NK-92 treated with Interleukin-12 subunit alpha and Interleukin-12 subunit beta, amount 100 ng/mL, for 24 hours (cell line): ENCODE measurements around the gene CADM1.

ENCODE experiments used
- DNase-seq: peaks from one replicate; lab custom pipeline; 2025; lab: John Stamatoyannopoulos, UW

The CADM1 gene

GRCh38 chr11:115279813-115280761, 224.1 kb downstream of the CADM1 start:
- DNase-seq = no peak

GRCh38 chr11:115276799-115277198, 227.4 kb downstream of the CADM1 start:
- DNase-seq = no peak

- DNase-seq = no peak
Observed at GRCh38 chr11:115276191-115276590, 228.0 kb downstream of the CADM1 start.

- no peak for DNase-seq
Observed at GRCh38 chr11:115275045-115275444, 229.2 kb downstream of the CADM1 start.

- DNase-seq = no peak
Observed at GRCh38 chr11:115272925-115273324, 231.3 kb downstream of the CADM1 start.

- DNase-seq = no peak
Observed at GRCh38 chr11:115271643-115272042, 232.6 kb downstream of the CADM1 start.

- no peak for DNase-seq
Observed at GRCh38 chr11:115269191-115269950, 234.8 kb downstream of the CADM1 start.

GRCh38 chr11:115267871-115268270, 236.3 kb downstream of the CADM1 start:
- peak; percentile 50 for DNase-seq

- DNase-seq = no peak
Observed at GRCh38 chr11:115267238-115267781, 236.9 kb downstream of the CADM1 start.

GRCh38 chr11:115266066-115266639, 238.1 kb downstream of the CADM1 start:
- DNase-seq = no peak

- no peak for DNase-seq
Observed at GRCh38 chr11:115263799-115264656, 240.2 kb downstream of the CADM1 start.

GRCh38 chr11:115258216-115258615, 246.0 kb downstream of the CADM1 start:
- DNase-seq = no peak

GRCh38 chr11:115257678-115258077, 246.5 kb downstream of the CADM1 start:
- no peak for DNase-seq

- DNase-seq = no peak
Observed at GRCh38 chr11:115257270-115257669, 246.9 kb downstream of the CADM1 start.

GRCh38 chr11:115256397-115257197, 247.6 kb downstream of the CADM1 start:
- peak; percentile 53 for DNase-seq

GRCh38 chr11:115255006-115255762, 249.0 kb downstream of the CADM1 start:
- no peak for DNase-seq

GRCh38 chr11:115251126-115251525, 253.1 kb downstream of the CADM1 start:
- DNase-seq = no peak

GRCh38 chr11:115249061-115249578, 255.1 kb downstream of the CADM1 start:
- no peak for DNase-seq

GRCh38 chr11:115247953-115248352, 256.3 kb downstream of the CADM1 start:
- DNase-seq = no peak

GRCh38 chr11:115247361-115247760, 256.9 kb downstream of the CADM1 start:
- DNase-seq = no peak
